Measurements from ENCODE around the gene CYP19A1.
A peak's percentile ranks its signal among the peaks of the same experiment; 100 is the strongest.

Gene CYP19A1

GRCh38 chr15:51338496-51338895 lies at the start of gene CYP19A1:
Gene CYP19A1, minus strand, starts transcription at chr15:51338596. Its CDS starts 95,684 bp downstream, at chr15:51242912.
- no peak for DNase-seq

DNA sequence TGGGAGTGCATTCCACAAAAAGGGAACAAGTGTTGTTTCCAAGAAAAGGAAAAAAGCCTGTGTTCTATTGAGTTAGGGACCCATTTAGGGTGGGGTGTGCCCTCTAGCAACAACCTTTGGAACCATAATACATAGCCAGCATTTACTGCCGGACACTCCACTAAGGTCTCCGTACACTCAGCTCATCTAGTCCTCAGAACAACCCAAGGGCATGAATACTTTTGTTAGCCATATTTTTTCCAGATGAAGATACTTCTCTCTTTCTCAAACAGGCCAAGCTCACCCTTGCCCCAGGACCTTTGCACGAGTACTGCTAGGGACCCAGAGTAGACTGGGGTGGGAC lies 49.3 kb upstream of the CYP19A1 start:
- no peak for DNase-seq

- no peak for DNase-seq
These were observed 48.7 kb upstream of the CYP19A1 start for GRCh38 chr15:51386960-51387698.

- DNase-seq: no peak
These were observed 48.1 kb upstream of the CYP19A1 start for GRCh38 chr15:51386486-51386885.

DNA sequence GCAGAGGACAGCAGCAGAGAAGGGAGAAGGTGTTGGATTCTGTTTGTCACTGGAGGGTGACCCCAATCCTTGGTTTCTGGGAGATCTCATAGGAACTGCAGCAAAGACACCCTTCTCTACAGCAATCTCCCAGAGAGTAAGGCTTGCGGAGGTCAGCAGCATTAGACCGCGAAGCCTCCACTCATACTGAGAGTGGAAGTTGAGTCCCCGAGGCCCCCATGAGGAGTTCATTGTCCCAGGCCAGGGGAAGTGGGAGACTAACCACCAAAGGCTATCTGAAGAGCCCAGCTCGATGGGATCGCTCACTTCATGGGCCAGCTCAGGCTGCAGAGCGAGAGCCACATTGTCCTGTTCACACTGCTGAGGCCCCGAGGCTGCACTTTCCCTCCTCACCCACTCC lies 47.6 kb upstream of the CYP19A1 start:
- no peak for DNase-seq

DNA sequence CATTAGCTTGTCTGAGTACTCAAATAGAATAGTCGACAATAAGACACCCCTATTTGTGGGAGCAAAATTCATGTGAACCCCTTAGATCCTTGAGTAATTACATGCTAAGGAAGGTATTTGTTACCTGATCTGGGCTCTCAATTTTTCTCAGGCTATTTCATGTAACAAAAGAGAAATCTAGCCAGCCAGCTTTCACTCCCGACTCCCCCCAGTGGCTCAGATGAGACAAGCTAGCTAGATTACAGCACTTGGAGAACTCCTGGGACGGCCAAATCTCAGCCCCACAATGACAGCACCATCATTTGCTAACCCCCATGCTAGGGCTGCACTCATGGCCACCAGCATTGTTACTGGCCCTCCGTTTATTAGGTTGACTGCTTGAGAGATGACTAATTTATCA lies 44.4 kb upstream of the CYP19A1 start:
- DNase-seq: peak; percentile 70

- DNase-seq: peak; percentile 4
These were observed 42.8 kb upstream of the CYP19A1 start for GRCh38 chr15:51380999-51381806.

DNA sequence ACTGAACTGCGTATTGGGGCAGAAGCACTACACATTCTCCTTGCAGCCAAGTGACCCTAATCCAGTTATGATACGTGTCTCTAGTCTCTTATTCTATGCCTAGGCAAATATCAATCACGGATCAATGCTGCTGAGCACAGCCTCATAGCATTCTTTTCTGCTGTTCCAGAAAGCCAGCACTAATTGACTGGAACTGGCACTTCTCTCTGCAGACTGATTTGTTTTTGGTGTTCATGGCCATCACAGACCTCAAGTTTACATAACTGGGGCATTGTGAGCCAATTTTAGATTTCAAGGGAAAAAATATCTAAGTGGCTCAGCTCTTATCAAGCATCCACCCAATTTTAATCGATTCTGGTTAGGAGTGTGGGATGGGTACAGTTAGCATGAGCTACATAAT lies 41.0 kb upstream of the CYP19A1 start:
- no peak for DNase-seq

GRCh38 chr15:51378406-51378805 lies 40.0 kb upstream of the CYP19A1 start:
- no peak for DNase-seq

DNA sequence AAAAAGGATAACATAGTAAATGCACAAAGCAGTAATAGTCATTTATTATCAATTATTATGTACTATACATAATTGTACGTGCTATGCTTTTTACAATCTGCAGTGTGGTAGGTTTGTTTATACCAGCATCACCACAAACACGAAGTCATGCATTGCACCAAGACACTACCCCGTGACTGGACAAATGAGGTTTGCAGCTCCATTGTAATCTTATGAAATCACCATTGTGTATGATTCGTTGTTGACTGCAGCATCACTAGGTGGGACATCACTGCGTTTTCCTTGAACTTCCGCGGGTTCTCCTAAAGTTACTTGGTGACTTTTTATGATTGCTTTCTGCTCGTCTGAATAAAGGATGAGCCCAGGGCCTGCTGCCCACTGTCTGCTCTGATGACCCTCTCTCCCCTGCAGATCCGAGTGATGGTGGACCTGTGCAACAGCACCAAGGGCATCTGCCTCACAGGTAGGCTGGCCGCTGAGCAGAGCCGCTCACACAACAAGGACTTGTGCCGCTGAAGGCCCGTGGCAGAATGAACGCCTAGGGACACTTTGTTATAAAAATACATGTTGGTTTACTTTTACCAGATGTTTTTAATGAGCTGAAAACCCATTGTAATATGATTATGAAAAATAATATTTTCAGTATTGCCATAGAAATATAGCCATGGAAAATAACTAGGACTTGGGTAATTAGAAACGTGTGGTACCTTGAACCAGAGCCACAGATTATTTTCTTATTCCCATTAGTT lies 38.8 kb upstream of the CYP19A1 start:
- DNase-seq: no peak

DNA sequence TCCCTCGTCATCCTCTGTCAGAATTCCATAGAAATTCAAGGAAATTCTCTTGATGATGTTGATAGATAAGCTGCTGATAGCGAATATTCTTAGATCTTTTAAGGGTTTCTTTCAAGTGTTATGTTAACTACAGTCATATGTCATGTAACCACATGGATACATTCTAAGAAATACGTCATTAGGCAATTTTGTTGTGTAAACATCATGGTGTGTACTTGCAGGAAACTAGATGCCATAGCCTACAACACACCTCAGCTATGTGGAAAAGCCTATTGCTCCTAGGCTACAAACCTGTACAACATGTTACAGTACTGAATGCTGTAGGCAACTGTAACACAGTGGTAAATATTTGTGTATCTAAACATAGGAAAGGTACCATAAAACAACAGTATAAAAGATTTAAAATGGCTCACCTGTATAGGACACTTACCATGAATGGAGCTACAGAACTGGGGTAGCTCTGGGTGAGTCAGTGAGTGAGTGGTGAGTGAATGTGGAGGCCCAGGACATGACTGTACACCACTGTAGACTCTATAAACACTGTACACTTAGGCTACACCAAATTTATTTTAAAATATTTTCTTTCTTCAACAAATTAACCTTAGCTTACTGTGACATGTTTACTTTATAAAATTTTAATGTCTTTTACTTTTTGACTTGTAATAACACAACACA lies 37.7 kb upstream of the CYP19A1 start:
- no peak for DNase-seq

- DNase-seq: no peak
These were observed 35.7 kb upstream of the CYP19A1 start for GRCh38 chr15:51374131-51374530.

- DNase-seq: no peak
These were observed 32.9 kb upstream of the CYP19A1 start for GRCh38 chr15:51371266-51371665.

GRCh38 chr15:51369451-51369761 lies 31.0 kb upstream of the CYP19A1 start:
- no peak for DNase-seq

- DNase-seq: no peak
These were observed 30.5 kb upstream of the CYP19A1 start for GRCh38 chr15:51368751-51369450.

- no peak for DNase-seq
These were observed 29.9 kb upstream of the CYP19A1 start for GRCh38 chr15:51368307-51368706.

DNA sequence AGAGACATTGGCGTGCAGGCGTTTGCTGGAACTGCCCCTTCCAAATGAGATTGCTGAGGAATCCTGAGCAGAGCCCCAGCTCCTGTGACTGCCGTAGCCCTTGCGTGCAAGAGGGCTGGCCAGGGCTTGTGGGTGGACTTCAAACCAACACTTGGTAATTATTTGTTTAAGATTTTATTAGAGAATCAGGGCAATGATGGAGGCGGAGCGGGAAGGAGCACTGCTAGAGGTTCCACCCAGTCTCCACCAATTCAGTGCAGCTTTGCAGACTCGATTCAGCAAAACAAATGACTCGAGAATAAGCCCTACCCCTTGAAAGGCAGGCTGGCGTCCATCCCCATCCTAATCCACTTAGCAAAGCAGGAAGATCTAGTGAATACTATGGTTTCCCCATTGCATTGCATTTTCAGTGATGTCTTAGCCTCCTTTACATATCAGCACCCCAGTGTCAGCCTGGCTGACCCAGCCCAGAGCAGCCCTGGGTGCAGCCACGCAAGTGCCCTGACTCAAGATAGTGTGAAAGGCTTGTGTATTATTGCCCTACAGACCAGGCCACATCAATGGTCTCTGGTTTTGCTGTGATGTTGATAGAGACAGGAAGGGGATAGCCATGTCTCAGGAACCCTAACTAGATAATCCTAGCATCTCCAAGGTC lies 29.1 kb upstream of the CYP19A1 start:
- DNase-seq: no peak

GRCh38 chr15:51366920-51367319 lies 28.5 kb upstream of the CYP19A1 start:
- no peak for DNase-seq

- DNase-seq: no peak
These were observed 27.7 kb upstream of the CYP19A1 start for GRCh38 chr15:51366071-51366470.

GRCh38 chr15:51365417-51365816 lies 27.0 kb upstream of the CYP19A1 start:
- DNase-seq: no peak

- DNase-seq: no peak
These were observed 25.0 kb upstream of the CYP19A1 start for GRCh38 chr15:51363383-51363782.

- no peak for DNase-seq
These were observed 21.6 kb upstream of the CYP19A1 start for GRCh38 chr15:51359981-51360380.
